GM20000 (cell line): ENCODE results near the gene PROB1.
"Not testable (repeated sequence)": the region's sequence is repeated elsewhere in the genome, so short reads cannot be mapped to it uniquely, and the experiment has no call there.

Source experiments
- DNase-seq: peaks from one replicate; pipeline ENCODE4 v3.0.0; 2012; ENCODE audit warnings: low spot score
- CTCF ChIP-seq: IDR thresholded peaks from 2 replicates; pipeline ENCODE4 v1.5.1; 2012; ENCODE audit warnings: mild to moderate bottlenecking, control low read depth; ENCODE audit errors: extremely low read depth, missing control alignments

PROB1 gene

GRCh38 chr5:139390639-139391569 is 4.0 kb downstream of the PROB1 start:
- no peak for TF ChIP-seq CTCF
- no peak for DNase-seq

GRCh38 chr5:139389701-139390638 is 4.9 kb downstream of the PROB1 start, which contains the start of gene MZB1:
Gene MZB1 (minus strand): TSS chr5:139389913. CDS start chr5:139389856, 57 bp downstream.
- TF ChIP-seq CTCF = no peak
- peak; percentile 92 for DNase-seq

- TF ChIP-seq CTCF = no peak
- DNase-seq = no peak
Measured at GRCh38 chr5:139388198-139388821, 6.6 kb downstream of the PROB1 start.

GRCh38 chr5:139387611-139388197 is 7.2 kb downstream of the PROB1 start:
- TF ChIP-seq CTCF = no peak
- peak; percentile 19 for DNase-seq

GRCh38 chr5:139386956-139387355 is 7.9 kb downstream of the PROB1 start:
- not testable (repeated sequence) for DNase-seq

GRCh38 chr5:139386050-139386438 is 8.9 kb downstream of the PROB1 start:
- TF ChIP-seq CTCF = no peak
- no peak for DNase-seq
